Omental fat pad (tissue), 4 donors: ENCODE data around the gene SLC36A3. TPM values are rescaled to one million over a fixed set of nuclear protein-coding genes. Genes with fewer than 3 reads are reported as not detected.

Experiments
- ATAC-seq: fragments of 150-250 bp; one replicate; pipeline ENCODE4 v1.9.1; 2016; ENCODE audit warnings: mild to moderate bottlenecking, moderate library complexity; ENCODE audit not compliant: low FRiP score
- DNase-seq: peaks from one replicate; pipeline ENCODE4 v3.0.0-alpha.2; 2019; ENCODE audit warnings: low spot score
- CTCF ChIP-seq, 3 donors: fragments of 450-650 bp; IDR thresholded peaks; one replicate each; pipeline ENCODE4 v1.5.1; 2016 to 2017; ENCODE audit warnings: antibody characterized with exemption in 3 of 3, mild to moderate bottlenecking in 3 of 3, moderate library complexity in 2 of 3
- total RNA-seq, 4 donors: library from RNA; depleted of rRNA; stranded (reverse); fragments of >200 nt; gene quantifications; one replicate each; pipeline ENCODE4 v1.1.0, GENCODE V29; 2016

SLC36A3 gene
- total RNA-seq: not detected

DNA sequence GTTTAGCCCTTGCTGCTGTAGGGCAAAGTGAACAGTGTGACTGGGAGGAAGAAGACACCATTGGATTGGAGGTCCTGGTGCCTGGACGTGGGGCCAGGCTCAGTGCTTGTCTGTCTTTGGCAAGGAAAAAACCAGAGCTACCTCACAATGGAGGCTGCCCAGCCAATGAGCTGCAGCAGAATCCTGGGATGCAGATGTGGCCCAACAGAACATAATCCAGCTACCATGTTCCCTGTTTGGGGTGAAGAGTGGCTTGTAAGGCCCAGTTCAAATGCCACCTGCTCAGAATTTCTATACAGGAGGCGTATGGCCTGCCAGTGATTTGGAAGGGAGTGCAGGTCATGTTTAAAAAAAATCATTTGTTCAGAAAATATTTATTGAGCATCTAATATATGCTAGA, at the start of gene SLC36A3:
Gene SLC36A3, minus strand, starts transcription at position 101 of the 400 bp plus-strand sequence. CDS start 412 bp downstream, outside the sequence.
- TF ChIP-seq CTCF (IDR thresholded peaks at IDR 0.05): no peak
- ATAC-seq (no peak), DNase-seq (no peak)

GRCh38 chr5:151351671-151352070, 48.1 kb upstream of the SLC36A3 start:
- ATAC-seq (no peak), DNase-seq (no peak)
- TF ChIP-seq CTCF (IDR thresholded peaks at IDR 0.05): no peak

DNA sequence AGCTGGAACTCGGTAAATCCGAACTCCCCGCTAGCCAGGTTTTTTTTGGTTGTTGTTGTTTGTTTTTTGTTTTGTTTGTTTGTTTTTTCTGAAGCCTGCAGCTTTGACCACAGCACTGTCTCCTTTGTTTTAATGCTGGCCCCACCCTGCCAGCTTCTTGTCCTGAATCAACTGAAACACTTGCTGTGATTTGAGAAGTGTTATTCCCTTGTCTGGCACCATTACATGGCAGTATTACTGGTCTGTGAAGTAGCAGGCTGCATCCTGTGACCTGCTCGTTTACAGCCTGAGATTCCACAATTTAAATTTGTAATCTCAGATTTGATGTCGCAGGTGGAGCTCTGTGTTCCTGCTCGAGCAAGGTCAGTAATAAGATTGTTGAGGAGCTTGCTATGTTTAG, 45.2 kb upstream of the SLC36A3 start:
- no peak for ATAC-seq
- DNase-seq: no peak
- TF ChIP-seq CTCF (IDR thresholded peaks at IDR 0.05): no peak

DNA sequence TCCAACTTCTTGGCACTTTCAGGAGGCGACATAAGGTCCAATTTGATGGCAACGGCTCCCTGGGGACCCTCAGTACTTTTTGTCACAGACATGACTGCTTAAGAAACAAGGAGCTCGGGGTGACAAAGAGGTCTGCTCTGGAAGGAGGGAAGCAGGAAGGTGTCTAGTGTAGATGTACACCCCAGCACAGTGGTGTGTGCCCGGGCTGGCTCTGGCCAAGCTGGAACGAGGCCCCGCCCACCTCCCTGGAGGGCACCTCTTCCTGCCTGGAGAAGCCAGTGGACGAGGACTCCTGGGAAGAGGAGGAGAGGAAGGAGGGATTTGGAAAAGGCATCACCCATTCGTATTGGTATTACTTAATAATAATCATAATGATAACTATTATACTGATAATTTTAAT, 43.8 kb upstream of the SLC36A3 start, which contains the start of gene SLC36A2:
Gene SLC36A2, minus strand, starts transcription at position 191 of the 400 bp plus-strand sequence. Its CDS starts 99 bp downstream, at position 92.
- DNase-seq (no peak), ATAC-seq (no peak)

GRCh38 chr5:151345808-151346478, 42.4 kb upstream of the SLC36A3 start:
- TF ChIP-seq CTCF (IDR thresholded peaks at IDR 0.05): no peak
- DNase-seq (no peak), ATAC-seq (no peak)

More for the DNA sequence above, 43.8 kb upstream of the SLC36A3 start, which contains the start of gene SLC36A2:
- no peak for TF ChIP-seq CTCF (IDR thresholded peaks at IDR 0.05)

GRCh38 chr5:151345187-151345807, 41.7 kb upstream of the SLC36A3 start:
- TF ChIP-seq CTCF (IDR thresholded peaks at IDR 0.05): no peak
- no peak for DNase-seq
- no peak for ATAC-seq

GRCh38 chr5:151344088-151344487, 40.5 kb upstream of the SLC36A3 start:
- ATAC-seq (no peak), DNase-seq (no peak)
- TF ChIP-seq CTCF (IDR thresholded peaks at IDR 0.05): no peak
